ENCODE results near the gene CACNB2.
"Not testable (repeated sequence)": the region's sequence is repeated elsewhere in the genome, so short reads cannot be mapped to it uniquely, and the experiment has no call there.

CACNB2 gene

GRCh38 chr10:18572959-18573561, 432.8 kb downstream of the CACNB2 start:
- peaks cover 3 to 14% (median 4%) of the 10 kb centered on the region in 5 donors for H3K36me3 ChIP-seq (ENCODE audit: control insufficient read depth in 5 of 5, insufficient read depth in 5 of 5, low read length in 5 of 5)
- H3K27ac ChIP-seq (ENCODE audit: low read depth, low read length), result no peak overlapping the region
- H3K9ac ChIP-seq (ENCODE audit: low read length in 5 of 5), result no peak overlapping the region
- peaks cover 0 to 24% (median 4%) of the 10 kb centered on the region in 5 donors for H3K9me3 ChIP-seq (ENCODE audit: control insufficient read depth in 5 of 5, low read length in 5 of 5)
- H3K27me3 ChIP-seq (ENCODE audit: control insufficient read depth in 5 of 5, insufficient read depth in 4 of 5, low read length in 5 of 5), result no peaks in the 10 kb centered on the region
- H3K4me3 ChIP-seq (ENCODE audit: low read depth in 1 of 5, low read length in 5 of 5), result no peak overlapping the region
- no peaks in the 10 kb centered on the region for H3K4me1 ChIP-seq (ENCODE audit: control insufficient read depth in 5 of 5, insufficient read depth in 5 of 5, low read length in 5 of 5)

- Histone ChIP-seq H3K36me3 (ENCODE audit: control insufficient read depth in 5 of 5, insufficient read depth in 5 of 5, low read length in 5 of 5) (peaks cover 11 to 27% (median 14%) of the 10 kb centered on the region in 5 donors), H3K9me3 (ENCODE audit: control insufficient read depth in 5 of 5, low read length in 5 of 5) (peaks cover 0 to 2% (median 0%) of the 10 kb centered on the region in 5 donors), H3K27ac (ENCODE audit: low read depth, low read length) (no peak overlapping the region), H3K27me3 (ENCODE audit: control insufficient read depth in 5 of 5, insufficient read depth in 4 of 5, low read length in 5 of 5) (no peaks in the 10 kb centered on the region), H3K4me3 (ENCODE audit: low read depth in 1 of 5, low read length in 5 of 5) (no peak overlapping the region), H3K9ac (ENCODE audit: low read length in 5 of 5) (no peak overlapping the region), H3K4me1 (ENCODE audit: control insufficient read depth in 5 of 5, insufficient read depth in 5 of 5, low read length in 5 of 5) (no peaks in the 10 kb centered on the region)
These were observed 436.4 kb downstream of the CACNB2 start for GRCh38 chr10:18576586-18576985.

GRCh38 chr10:18577823-18578685, 437.8 kb downstream of the CACNB2 start:
- H3K9ac ChIP-seq (ENCODE audit: low read length in 5 of 5), result no peak overlapping the region
- H3K4me1 ChIP-seq (ENCODE audit: control insufficient read depth in 5 of 5, insufficient read depth in 5 of 5, low read length in 5 of 5), result no peaks in the 10 kb centered on the region
- H3K9me3 ChIP-seq (ENCODE audit: control insufficient read depth in 5 of 5, low read length in 5 of 5), result peaks cover 0 to 2% (median 0%) of the 10 kb centered on the region in 5 donors
- peaks cover 13 to 35% (median 16%) of the 10 kb centered on the region in 5 donors for H3K36me3 ChIP-seq (ENCODE audit: control insufficient read depth in 5 of 5, insufficient read depth in 5 of 5, low read length in 5 of 5)
- H3K27ac ChIP-seq (ENCODE audit: low read depth, low read length), result no peak overlapping the region
- no peaks in the 10 kb centered on the region for H3K27me3 ChIP-seq (ENCODE audit: control insufficient read depth in 5 of 5, insufficient read depth in 4 of 5, low read length in 5 of 5)
- no peak overlapping the region for H3K4me3 ChIP-seq (ENCODE audit: low read depth in 1 of 5, low read length in 5 of 5)

- peaks cover 0 to 2% (median 0%) of the 10 kb centered on the region in 5 donors for H3K9me3 ChIP-seq (ENCODE audit: control insufficient read depth in 5 of 5, low read length in 5 of 5)
- no peaks in the 10 kb centered on the region for H3K4me1 ChIP-seq (ENCODE audit: control insufficient read depth in 5 of 5, insufficient read depth in 5 of 5, low read length in 5 of 5)
- no peak overlapping the region for H3K4me3 ChIP-seq (ENCODE audit: low read depth in 1 of 5, low read length in 5 of 5)
- H3K27ac ChIP-seq (ENCODE audit: low read depth, low read length), result no peak overlapping the region
- H3K36me3 ChIP-seq (ENCODE audit: control insufficient read depth in 5 of 5, insufficient read depth in 5 of 5, low read length in 5 of 5), result peaks cover 3 to 47% (median 18%) of the 10 kb centered on the region in 5 donors
- no peaks in the 10 kb centered on the region for H3K27me3 ChIP-seq (ENCODE audit: control insufficient read depth in 5 of 5, insufficient read depth in 4 of 5, low read length in 5 of 5)
- no peak overlapping the region for H3K9ac ChIP-seq (ENCODE audit: low read length in 5 of 5)
These were observed 442.6 kb downstream of the CACNB2 start for GRCh38 chr10:18582803-18583202.

- H3K4me1 ChIP-seq (ENCODE audit: control insufficient read depth in 5 of 5, insufficient read depth in 5 of 5, low read length in 5 of 5), result no peaks in the 10 kb centered on the region
- no peak overlapping the region for H3K27ac ChIP-seq (ENCODE audit: low read depth, low read length)
- no peaks in the 10 kb centered on the region for H3K27me3 ChIP-seq (ENCODE audit: control insufficient read depth in 5 of 5, insufficient read depth in 4 of 5, low read length in 5 of 5)
- peaks cover 3 to 46% (median 20%) of the 10 kb centered on the region in 5 donors for H3K36me3 ChIP-seq (ENCODE audit: control insufficient read depth in 5 of 5, insufficient read depth in 5 of 5, low read length in 5 of 5)
- H3K9ac ChIP-seq (ENCODE audit: low read length in 5 of 5), result no peak overlapping the region
- H3K9me3 ChIP-seq (ENCODE audit: control insufficient read depth in 5 of 5, low read length in 5 of 5), result no peaks in the 10 kb centered on the region
- H3K4me3 ChIP-seq (ENCODE audit: low read depth in 1 of 5, low read length in 5 of 5), result no peak overlapping the region
These were observed 443.5 kb downstream of the CACNB2 start for GRCh38 chr10:18583575-18584270.

GRCh38 chr10:18586637-18587036, 446.4 kb downstream of the CACNB2 start:
- not testable (repeated sequence) for H3K27me3 ChIP-seq (ENCODE audit: control insufficient read depth in 5 of 5, insufficient read depth in 4 of 5, low read length in 5 of 5); H3K4me3 ChIP-seq (ENCODE audit: low read depth in 1 of 5, low read length in 5 of 5); H3K9ac ChIP-seq (ENCODE audit: low read length in 5 of 5); H3K4me1 ChIP-seq (ENCODE audit: control insufficient read depth in 5 of 5, insufficient read depth in 5 of 5, low read length in 5 of 5); H3K27ac ChIP-seq (ENCODE audit: low read depth, low read length); H3K9me3 ChIP-seq (ENCODE audit: control insufficient read depth in 5 of 5, low read length in 5 of 5)
- peaks cover 3 to 28% (median 15%) of the 10 kb centered on the region in 5 donors for H3K36me3 ChIP-seq (ENCODE audit: control insufficient read depth in 5 of 5, insufficient read depth in 5 of 5, low read length in 5 of 5)

GRCh38 chr10:18591141-18591540, 450.9 kb downstream of the CACNB2 start:
- not testable (repeated sequence) for H3K27ac ChIP-seq (ENCODE audit: low read depth, low read length); H3K4me3 ChIP-seq (ENCODE audit: low read depth in 1 of 5, low read length in 5 of 5)

More at GRCh38 chr10:18591141-18591540, 450.9 kb downstream of the CACNB2 start:
- H3K36me3 ChIP-seq (ENCODE audit: control insufficient read depth in 5 of 5, insufficient read depth in 5 of 5, low read length in 5 of 5), result peaks cover 8 to 27% (median 12%) of the 10 kb centered on the region in 5 donors
- H3K9ac ChIP-seq (ENCODE audit: low read length in 5 of 5); H3K27me3 ChIP-seq (ENCODE audit: control insufficient read depth in 5 of 5, insufficient read depth in 4 of 5, low read length in 5 of 5); H3K9me3 ChIP-seq (ENCODE audit: control insufficient read depth in 5 of 5, low read length in 5 of 5); H3K4me1 ChIP-seq (ENCODE audit: control insufficient read depth in 5 of 5, insufficient read depth in 5 of 5, low read length in 5 of 5): not testable (repeated sequence)
